Suprapubic skin (tissue), 4 donors: Measurements from ENCODE around the gene USP31.

Experiments used
- POLR2A ChIP-seq, 2 donors: fragments of 450-650 bp; IDR thresholded peaks; one replicate each; pipeline ENCODE4 v1.6.1; 2017; ENCODE audit warnings: antibody characterized with exemption in 2 of 2, mild to moderate bottlenecking in 2 of 2, moderate library complexity in 2 of 2
- POLR2AphosphoS5 ChIP-seq, 3 donors: sonication (generic); formaldehyde crosslinking; IDR thresholded peaks; one replicate each; pipeline ENCODE4 v1.6.1; 2017; ENCODE audit warnings: antibody characterized with exemption in 3 of 3
- TF ChIP-seq, protein P1 (sequence below), 2 donors: fragments of 200-600 bp in 1 of 2; fragments of 450-650 bp in 1 of 2; sonication (generic) in 1 of 2; IDR thresholded peaks; one replicate each; pipeline ENCODE4 v1.5.1; 2016 to 2019; ENCODE audit warnings: antibody characterized with exemption in 2 of 2, mild to moderate bottlenecking in 1 of 2, moderate library complexity in 1 of 2

DNA sequence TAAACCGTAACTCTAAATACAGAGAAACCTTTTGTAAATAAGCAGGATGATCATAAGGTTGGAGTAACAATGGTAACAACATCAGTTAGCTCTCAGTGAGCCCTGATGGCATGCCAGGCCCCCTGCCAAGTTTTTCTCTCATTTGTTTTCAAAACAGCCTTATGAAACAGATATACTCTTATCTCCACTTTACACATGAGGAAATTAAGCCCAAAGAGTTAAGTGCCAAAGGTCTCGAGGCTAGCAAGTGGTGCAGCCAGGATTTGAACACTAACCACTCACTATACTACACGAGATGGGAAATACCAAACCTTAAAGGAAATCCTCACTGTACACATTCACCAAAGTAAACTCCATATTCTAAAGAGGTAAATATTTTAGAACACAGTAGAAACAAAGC, 15.0 kb downstream of the USP31 start:
- TF ChIP-seq, protein P1, sequence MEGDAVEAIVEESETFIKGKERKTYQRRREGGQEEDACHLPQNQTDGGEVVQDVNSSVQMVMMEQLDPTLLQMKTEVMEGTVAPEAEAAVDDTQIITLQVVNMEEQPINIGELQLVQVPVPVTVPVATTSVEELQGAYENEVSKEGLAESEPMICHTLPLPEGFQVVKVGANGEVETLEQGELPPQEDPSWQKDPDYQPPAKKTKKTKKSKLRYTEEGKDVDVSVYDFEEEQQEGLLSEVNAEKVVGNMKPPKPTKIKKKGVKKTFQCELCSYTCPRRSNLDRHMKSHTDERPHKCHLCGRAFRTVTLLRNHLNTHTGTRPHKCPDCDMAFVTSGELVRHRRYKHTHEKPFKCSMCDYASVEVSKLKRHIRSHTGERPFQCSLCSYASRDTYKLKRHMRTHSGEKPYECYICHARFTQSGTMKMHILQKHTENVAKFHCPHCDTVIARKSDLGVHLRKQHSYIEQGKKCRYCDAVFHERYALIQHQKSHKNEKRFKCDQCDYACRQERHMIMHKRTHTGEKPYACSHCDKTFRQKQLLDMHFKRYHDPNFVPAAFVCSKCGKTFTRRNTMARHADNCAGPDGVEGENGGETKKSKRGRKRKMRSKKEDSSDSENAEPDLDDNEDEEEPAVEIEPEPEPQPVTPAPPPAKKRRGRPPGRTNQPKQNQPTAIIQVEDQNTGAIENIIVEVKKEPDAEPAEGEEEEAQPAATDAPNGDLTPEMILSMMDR (IDR thresholded peaks at IDR 0.05), result no peak
- TF ChIP-seq POLR2A (IDR thresholded peaks at IDR 0.05), result no peak
- no peak for TF ChIP-seq POLR2AphosphoS5 (IDR thresholded peaks at IDR 0.05)
